Fibroblast of the aortic adventitia (primary cell): ENCODE results near the gene ANAPC10. TPM values are rescaled to one million over a fixed set of nuclear protein-coding genes. Genes with fewer than 3 reads are reported as not detected.

Source experiments
- DNase-seq: peaks from one replicate; pipeline ENCODE4 v3.0.0-alpha.2; 2010; ENCODE audit warnings: low read depth
- H3K4me3 ChIP-seq: 2 replicates; pipeline ENCODE4 v1.5.1; 2011; ENCODE audit warnings: low read depth, mild to moderate bottlenecking, control low read depth, low read length, moderate library complexity
- total RNA-seq: library from RNA; depleted of rRNA; stranded (reverse); fragments of >200 nt; gene quantifications from 2 replicates; pipeline ENCODE4 v1.2.3, GENCODE V29; 2012; ENCODE audit warnings: low replicate concordance
- TF ChIP-seq, protein P1 (sequence below): IDR thresholded peaks from 2 replicates; pipeline ENCODE4 v1.5.1; 2011; ENCODE audit warnings: mild to moderate bottlenecking, low read length, control low read depth, inconsistent platforms; ENCODE audit not compliant: insufficient read depth

ANAPC10 gene
- total RNA-seq, 1 donor = 33.0 TPM

DNA sequence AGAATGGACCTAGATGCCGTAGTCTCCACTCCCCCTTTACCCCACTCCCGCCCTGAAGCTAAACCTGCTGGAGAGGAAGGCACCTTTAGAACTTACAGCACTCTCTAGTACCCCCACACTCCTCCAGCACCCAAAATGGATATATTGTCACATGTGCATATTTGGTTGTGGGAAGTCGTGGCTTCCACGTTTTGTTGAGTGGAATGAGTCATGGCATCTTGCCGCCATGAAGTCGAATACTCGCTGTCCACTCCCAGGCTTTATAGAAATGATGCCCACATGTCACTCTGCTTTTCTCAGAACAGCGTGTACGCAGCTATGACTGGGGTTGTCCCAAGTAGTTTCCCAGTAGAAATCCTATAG, 660 bp upstream of the ANAPC10 start:
- peak; percentile 43 for DNase-seq
- TF ChIP-seq, protein P1, sequence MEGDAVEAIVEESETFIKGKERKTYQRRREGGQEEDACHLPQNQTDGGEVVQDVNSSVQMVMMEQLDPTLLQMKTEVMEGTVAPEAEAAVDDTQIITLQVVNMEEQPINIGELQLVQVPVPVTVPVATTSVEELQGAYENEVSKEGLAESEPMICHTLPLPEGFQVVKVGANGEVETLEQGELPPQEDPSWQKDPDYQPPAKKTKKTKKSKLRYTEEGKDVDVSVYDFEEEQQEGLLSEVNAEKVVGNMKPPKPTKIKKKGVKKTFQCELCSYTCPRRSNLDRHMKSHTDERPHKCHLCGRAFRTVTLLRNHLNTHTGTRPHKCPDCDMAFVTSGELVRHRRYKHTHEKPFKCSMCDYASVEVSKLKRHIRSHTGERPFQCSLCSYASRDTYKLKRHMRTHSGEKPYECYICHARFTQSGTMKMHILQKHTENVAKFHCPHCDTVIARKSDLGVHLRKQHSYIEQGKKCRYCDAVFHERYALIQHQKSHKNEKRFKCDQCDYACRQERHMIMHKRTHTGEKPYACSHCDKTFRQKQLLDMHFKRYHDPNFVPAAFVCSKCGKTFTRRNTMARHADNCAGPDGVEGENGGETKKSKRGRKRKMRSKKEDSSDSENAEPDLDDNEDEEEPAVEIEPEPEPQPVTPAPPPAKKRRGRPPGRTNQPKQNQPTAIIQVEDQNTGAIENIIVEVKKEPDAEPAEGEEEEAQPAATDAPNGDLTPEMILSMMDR = no peak
- peak overlapping the region; percentile 91 for H3K4me3 ChIP-seq

GRCh38 chr4:145097331-145097820, 620 bp downstream of the ANAPC10 start:
- TF ChIP-seq, protein P1 = no peak
- peak overlapping the region; percentile 91 for H3K4me3 ChIP-seq
- DNase-seq = no peak

DNA sequence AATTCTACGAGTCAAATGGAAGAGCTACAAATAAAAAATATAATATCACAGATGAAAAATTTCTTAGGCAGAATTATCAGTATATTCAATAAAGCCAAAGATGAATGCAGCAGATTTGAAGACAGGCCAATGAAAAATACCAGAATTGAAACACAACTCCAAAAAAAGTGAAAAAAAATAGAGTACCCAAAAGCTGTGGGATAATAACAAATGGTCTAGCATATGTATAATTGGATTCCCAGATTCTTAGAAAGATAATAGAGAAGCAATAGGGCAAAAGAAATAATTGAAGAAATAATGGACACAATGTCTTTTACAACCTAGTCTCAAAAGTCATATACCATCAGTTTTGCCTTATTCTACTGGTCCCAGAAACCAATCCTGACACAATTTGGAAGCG, 4.4 kb downstream of the ANAPC10 start:
- TF ChIP-seq, protein P1 = no peak

DNA sequence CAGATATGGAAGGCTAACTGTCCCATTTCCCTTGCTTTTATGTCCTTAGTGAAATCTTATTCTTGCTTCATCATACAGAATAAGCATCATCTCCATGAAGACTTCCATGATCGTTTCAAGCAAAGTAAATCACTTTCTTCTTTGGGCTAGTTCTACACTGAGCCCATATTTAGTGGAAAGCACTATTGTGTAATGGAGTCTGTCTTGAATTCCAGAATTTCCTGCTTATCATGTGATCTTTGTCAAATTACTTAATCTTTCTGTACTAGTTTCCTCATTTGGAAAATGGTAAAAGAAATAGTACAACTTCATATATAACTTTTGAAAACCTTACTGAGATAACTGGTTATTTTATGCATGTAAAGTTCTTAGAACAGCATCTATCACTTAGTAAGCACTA, 7.6 kb downstream of the ANAPC10 start:
- TF ChIP-seq, protein P1 = no peak
- DNase-seq = no peak
- H3K4me3 ChIP-seq = no peak overlapping the region

More for the DNA sequence above, 4.4 kb downstream of the ANAPC10 start:
- DNase-seq = no peak
- no peak overlapping the region for H3K4me3 ChIP-seq

DNA sequence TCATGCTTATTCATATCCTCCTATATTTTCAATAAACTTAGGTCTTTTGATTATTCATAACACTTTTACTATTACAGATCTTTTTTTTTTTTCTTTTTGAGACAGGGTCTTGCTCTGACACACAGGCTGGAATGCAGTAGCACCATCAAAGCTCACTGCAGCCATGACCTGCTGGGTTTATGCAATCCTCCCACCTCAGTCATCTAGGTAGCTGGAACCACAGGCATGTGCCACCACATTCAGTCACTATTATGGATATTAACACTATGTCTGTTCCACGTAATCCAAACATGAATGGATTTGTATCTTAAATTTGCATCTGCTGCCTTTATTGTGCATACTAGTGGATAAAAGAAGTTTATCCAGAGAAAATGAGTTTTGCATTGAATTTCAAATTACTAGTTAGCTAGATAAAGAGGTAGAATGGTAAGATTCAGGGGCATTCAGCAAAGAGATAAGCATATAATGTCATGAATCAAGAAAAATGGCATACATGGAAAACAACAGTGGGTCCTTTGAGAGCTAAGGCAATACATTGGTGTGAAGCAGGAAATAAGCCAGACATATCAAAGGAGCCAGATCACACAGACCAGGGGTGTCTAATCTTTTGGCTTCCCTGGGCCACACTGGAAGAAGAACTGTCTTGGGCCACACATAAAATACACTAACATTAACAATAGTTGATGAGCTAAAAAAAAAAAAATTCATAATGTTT, 13.9 kb downstream of the ANAPC10 start:
- TF ChIP-seq, protein P1 = no peak
- no peak for DNase-seq
- no peak overlapping the region for H3K4me3 ChIP-seq

DNA sequence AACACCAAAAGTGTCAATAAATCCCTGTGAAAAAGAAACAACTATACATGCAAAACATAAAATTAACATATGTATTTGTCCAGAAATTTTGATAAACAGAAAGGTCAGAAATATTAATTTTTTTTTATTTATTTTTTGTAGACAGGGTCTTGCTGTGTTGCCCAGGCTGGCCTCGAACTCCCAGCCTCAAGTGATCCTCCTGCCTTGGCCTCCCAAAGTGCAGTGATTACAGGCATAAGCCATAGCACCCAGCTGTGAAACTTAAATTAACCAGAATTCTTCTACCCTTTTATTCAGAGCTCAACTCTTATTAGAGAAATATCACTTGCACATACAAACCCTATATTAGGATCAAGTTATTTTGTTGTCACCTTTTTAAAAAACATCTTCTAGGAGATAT, 16.2 kb downstream of the ANAPC10 start:
- TF ChIP-seq, protein P1 = no peak
- H3K4me3 ChIP-seq = no peak overlapping the region
- DNase-seq = no peak

DNA sequence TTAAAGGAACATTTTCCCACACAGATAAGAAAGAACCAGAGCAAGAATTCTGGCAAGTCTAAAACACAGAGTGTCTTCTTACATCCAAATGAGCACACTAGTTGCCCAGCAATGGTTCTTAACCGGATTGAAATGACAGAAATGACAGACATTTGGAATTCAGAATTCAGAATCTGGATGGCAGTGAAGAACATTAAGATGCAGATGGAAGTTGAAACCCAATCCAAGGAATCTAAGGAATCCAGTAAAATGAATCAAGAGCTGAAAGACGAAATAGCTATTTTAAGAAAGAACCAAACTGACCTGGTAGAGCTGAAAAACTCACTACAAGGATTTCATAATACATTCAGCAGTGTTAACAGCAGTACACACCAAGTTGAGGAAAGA, 21.5 kb downstream of the ANAPC10 start:
- no peak overlapping the region for H3K4me3 ChIP-seq
- peak; percentile 12 for DNase-seq
- TF ChIP-seq, protein P1 = no peak
